Skeletal muscle tissue (tissue), 4 donors: Measurements from ENCODE around the gene PFN3. TPM values are rescaled to one million over a fixed set of nuclear protein-coding genes. Genes with fewer than 3 reads are reported as not detected.

Experiments used
- H3K27ac ChIP-seq: one replicate; pipeline ENCODE4 v1.7.0; 2013; ENCODE audit warnings: mild to moderate bottlenecking, low read depth, low read length, inconsistent platforms
- H3K27me3 ChIP-seq, 3 donors: one replicate each; pipeline ENCODE4 v1.7.0; 2013; ENCODE audit warnings: low read length in 3 of 3; ENCODE audit not compliant: control insufficient read depth in 3 of 3, insufficient read depth in 3 of 3
- H3K36me3 ChIP-seq, 3 donors: one replicate each; pipeline ENCODE4 v1.7.0; 2013; ENCODE audit warnings: low read length in 3 of 3; ENCODE audit not compliant: control insufficient read depth in 3 of 3, insufficient read depth in 3 of 3
- H3K4me1 ChIP-seq, 3 donors: one replicate each; pipeline ENCODE4 v1.7.0; 2013; ENCODE audit warnings: low read length in 3 of 3, mild to moderate bottlenecking in 3 of 3; ENCODE audit not compliant: control insufficient read depth in 3 of 3, insufficient read depth in 3 of 3
- H3K4me3 ChIP-seq, 3 donors: one replicate each; pipeline ENCODE4 v1.7.0; 2013; ENCODE audit warnings: low read length in 3 of 3
- H3K9ac ChIP-seq, 3 donors: one replicate each; pipeline ENCODE4 v1.7.0; 2013; ENCODE audit warnings: low read length in 3 of 3, mild to moderate bottlenecking in 3 of 3, moderate library complexity in 2 of 3, low read depth in 1 of 3
- H3K9me3 ChIP-seq, 3 donors: one replicate each; pipeline ENCODE4 v1.7.0; 2013; ENCODE audit warnings: low read length in 3 of 3; ENCODE audit not compliant: control insufficient read depth in 3 of 3
- total RNA-seq: library from RNA; depleted of rRNA; stranded (reverse); fragments of >200 nt; gene quantifications from one replicate; pipeline ENCODE4 v1.2.3, GENCODE V29; 2014
- donor health status: Osteomylitis.

The PFN3 gene
- total RNA-seq, 1 donor from 2014 or later, result not detected

DNA sequence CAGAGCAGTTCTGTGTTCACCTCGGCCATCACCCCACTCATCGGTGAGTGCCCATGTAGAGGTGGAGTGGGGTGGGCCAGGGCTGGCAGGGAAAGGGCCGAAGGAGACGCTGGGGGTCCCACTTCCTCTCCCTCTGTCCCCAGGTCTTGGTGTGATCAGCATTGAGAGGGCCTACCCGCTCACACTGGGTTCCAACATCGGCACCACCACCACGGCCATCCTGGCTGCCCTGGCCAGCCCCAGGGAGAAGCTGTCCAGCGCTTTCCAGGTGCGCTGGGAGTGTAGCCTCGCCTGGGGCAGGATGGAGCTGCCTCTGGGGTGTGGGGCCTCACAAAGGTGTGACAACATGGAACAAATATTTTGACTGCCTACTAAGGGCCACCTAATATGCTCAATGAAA, 3.7 kb downstream of the PFN3 start:
- no peaks in the 10 kb centered on the region for H3K9me3 ChIP-seq
- peaks cover 2 to 8% (median 4%) of the 10 kb centered on the region in 3 donors for H3K4me1 ChIP-seq
- no peak overlapping the region for H3K27ac ChIP-seq
- no peaks in the 10 kb centered on the region for H3K36me3 ChIP-seq
- no peak overlapping the region for H3K4me3 ChIP-seq
- H3K27me3 ChIP-seq, result peaks cover 44 to 55% (median 45%) of the 10 kb centered on the region in 3 donors
- no peak overlapping the region for H3K9ac ChIP-seq

DNA sequence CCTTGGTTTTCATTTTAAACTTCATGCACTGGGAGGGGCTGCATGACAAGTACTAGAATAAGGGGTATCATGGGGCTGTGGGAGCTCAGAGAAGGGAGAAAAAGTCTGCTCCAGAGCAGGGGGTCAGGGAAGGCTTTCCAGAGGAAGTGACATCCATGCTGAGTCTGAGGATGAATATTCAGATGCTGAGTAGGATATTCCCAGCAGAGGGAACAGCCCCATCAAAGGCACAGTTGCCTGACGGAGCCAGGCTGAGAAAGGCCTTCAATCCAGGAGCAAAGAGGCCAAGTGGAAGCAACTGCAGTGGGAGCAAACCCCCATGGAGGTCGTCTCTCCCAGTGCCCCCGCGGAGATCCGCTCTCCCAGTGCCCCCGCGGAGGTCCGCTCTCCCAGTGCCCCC, 4.4 kb downstream of the PFN3 start:
- no peaks in the 10 kb centered on the region for H3K36me3 ChIP-seq
- H3K9me3 ChIP-seq, result no peaks in the 10 kb centered on the region
- no peak overlapping the region for H3K27ac ChIP-seq
- no peak overlapping the region for H3K9ac ChIP-seq
- no peak overlapping the region for H3K4me3 ChIP-seq
- H3K4me1 ChIP-seq, result peaks cover 2 to 8% (median 4%) of the 10 kb centered on the region in 3 donors
- H3K27me3 ChIP-seq, result peaks cover 37 to 48% (median 40%) of the 10 kb centered on the region in 3 donors

DNA sequence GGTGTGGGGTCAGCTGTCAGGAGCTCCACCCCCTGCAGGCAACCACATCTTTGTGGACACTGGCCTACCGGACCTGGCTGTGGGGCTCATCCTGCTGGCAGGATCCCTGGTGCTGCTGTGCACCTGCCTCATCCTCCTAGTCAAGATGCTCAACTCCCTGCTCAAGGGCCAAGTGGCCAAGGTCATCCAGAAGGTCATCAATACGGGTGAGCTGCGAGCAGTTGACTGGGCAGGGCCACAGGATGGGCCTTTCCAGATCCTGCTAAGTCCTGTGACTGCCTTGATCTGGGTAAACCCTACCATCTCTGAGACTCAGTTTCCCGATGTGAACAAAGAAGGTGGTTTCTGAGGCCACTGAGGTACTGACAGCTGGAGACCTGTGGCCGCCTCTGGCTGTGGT, 6.5 kb downstream of the PFN3 start:
- H3K36me3 ChIP-seq, result no peaks in the 10 kb centered on the region
- H3K9me3 ChIP-seq, result no peaks in the 10 kb centered on the region
- H3K4me1 ChIP-seq, result peaks cover 4 to 11% (median 6%) of the 10 kb centered on the region in 3 donors
- peaks cover 19 to 28% (median 21%) of the 10 kb centered on the region in 3 donors for H3K27me3 ChIP-seq
- no peak overlapping the region for H3K27ac ChIP-seq
- H3K9ac ChIP-seq, result no peak overlapping the region
- H3K4me3 ChIP-seq, result no peak overlapping the region

DNA sequence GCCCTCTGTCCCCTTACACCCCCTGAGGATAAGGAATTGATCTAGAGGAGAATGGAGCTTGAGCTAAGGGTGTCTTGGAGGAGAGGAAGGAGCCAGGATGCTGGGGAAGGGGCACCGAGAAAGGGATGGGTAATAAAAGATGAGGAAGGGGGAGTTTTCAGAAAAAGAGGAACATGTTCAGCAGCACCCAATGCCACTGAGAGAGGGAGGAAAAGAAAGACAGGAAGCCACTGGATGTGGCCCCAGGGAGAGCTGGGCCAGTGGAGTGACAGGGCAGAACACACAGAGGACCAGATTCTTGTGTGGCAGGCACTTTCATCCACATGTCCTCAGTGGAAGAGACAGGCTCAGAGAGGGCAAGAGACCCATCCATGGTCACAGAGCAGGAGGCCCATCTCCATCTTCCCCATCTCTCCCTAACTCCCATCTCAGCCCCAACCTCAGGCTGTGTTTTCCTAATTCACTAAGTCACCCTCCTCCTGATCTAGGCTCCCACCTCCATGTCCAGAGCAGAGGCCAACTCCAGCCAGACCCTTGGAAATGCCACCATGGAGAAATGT, 7.2 kb downstream of the PFN3 start:
- Histone ChIP-seq H3K27ac (no peak overlapping the region), H3K9ac (no peak overlapping the region), H3K36me3 (no peaks in the 10 kb centered on the region), H3K4me3 (no peak overlapping the region), H3K27me3 (peaks cover 16 to 21% (median 16%) of the 10 kb centered on the region in 3 donors), H3K4me1 (peaks cover 4 to 11% (median 9%) of the 10 kb centered on the region in 3 donors), H3K9me3 (no peaks in the 10 kb centered on the region)

DNA sequence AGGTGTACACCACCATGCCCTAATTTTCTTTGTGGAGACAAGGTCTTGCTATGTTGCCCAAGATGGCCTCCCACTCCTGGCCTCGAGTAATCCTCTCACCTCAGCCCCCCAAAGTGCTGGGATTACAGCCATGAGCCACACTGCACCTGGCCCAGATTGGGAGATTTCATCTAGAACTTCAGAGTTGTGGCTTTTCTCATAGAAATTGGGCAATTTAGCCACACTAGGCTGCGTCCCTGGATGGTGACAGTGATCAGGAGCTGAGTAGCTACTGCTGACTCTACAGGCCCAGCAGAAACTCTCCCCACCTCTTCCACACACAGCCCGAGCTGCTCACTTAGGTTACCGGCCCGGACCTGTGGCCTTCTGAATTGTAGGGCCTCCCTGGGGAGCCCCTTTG, 7.7 kb downstream of the PFN3 start:
- no peak overlapping the region for H3K27ac ChIP-seq
- H3K27me3 ChIP-seq, result peaks cover 11 to 16% (median 11%) of the 10 kb centered on the region in 3 donors
- no peak overlapping the region for H3K4me3 ChIP-seq
- no peak overlapping the region for H3K9ac ChIP-seq
- H3K36me3 ChIP-seq, result no peaks in the 10 kb centered on the region
- H3K4me1 ChIP-seq, result peaks cover 4 to 11% (median 9%) of the 10 kb centered on the region in 3 donors
- no peaks in the 10 kb centered on the region for H3K9me3 ChIP-seq

DNA sequence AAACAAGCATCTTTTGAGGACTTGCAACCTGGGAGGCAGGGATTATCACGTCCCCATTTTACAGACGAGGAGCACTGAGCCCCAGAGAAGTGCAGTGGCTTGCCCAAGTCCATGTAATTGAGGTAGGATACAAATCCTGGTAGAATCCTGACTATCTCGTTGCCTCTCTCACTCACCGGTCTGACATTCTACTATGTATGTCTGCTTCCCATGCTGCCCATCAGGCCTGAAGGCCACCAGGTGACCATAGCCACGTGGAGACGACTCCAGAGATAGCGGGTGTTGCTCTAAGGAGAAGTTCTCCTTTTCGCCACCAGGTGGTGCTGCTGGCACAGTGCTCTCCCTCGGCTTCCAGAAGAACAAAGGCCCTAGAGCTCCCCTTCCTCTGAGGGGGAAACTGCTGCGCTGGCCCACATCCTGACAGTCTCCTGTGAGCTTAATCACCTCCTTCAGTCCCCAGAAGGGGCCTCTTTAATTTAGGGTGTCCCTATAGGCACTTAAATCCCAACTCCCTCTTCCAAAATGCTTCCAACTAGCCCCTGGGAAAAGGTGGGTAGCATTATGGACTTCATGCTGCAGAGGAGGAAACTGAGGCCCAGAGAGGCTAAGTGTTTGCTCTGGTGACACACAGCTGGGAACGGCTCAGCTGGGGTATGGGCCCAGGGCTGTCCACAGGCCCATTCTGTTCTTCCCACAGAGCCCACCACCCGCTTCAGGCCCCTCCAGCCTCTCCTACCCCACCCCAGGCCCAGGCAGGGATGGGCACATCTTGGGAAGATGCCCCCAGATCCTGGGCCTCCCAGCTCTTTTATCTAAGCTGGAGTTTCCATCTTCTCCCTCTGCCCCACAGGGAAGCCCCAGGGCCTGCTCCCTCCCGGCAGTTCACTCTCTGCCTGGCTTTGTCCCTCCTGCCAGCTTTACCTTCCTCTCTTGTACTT, 9.8 kb downstream of the PFN3 start:
- Histone ChIP-seq H3K27ac (no peak overlapping the region), H3K9me3 (no peaks in the 10 kb centered on the region), H3K9ac (peak overlapping the region in 1 of 3 donors; percentile 8), H3K4me1 (peaks cover 4 to 11% (median 9%) of the 10 kb centered on the region in 3 donors), H3K27me3 (peaks cover 0 to 6% (median 0%) of the 10 kb centered on the region in 3 donors), H3K4me3 (no peak overlapping the region), H3K36me3 (no peaks in the 10 kb centered on the region)

DNA sequence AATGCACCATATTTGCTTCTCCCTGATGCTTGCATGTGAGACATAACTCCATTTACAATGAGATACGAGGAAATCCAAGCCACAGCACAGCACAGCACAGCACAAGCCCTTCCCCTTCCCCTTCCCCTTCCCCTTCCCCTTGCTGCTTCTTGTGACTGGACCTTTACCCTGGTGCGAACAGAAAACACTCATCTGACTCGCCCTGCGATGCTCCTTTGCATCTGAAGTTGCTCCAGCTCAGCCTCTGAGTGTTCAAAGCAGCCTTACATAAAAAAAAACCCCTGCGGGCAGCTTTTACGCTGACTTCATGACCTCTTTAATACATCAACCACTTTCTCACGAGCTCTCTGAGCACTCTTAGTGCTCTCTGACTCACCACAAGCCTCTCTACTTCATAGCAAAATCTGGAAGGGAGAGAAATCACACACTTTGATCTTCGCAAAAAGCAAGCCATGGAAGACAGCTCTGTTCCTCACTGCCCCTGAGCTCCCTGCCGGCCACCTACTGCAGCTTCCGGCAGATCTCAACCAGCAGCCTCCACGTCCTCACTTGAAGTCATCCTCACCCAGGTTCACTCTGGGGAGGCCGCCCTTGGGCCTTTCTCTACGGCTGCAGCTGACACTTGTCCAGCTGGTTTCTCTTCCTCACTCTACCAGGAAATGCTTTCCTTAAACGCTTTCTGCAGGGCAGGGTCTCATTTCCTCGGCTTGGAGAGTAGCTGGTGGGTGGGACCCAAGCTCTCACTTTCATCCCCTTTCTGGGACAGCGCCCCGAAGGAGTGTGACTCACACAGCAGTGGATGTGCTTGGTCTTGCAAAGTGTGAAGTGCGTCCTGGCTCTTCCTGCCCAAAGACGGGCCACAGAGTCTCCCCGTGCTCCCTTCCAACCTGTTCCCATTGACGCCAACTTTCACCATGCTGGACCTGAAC, 11.0 kb downstream of the PFN3 start:
- Histone ChIP-seq H3K4me1 (peaks cover 4 to 11% (median 9%) of the 10 kb centered on the region in 3 donors), H3K4me3 (no peak overlapping the region), H3K9me3 (no peaks in the 10 kb centered on the region), H3K27me3 (peaks cover 0 to 6% (median 2%) of the 10 kb centered on the region in 3 donors), H3K27ac (no peak overlapping the region), H3K9ac (peak overlapping the region in 1 of 3 donors; percentile 8), H3K36me3 (no peaks in the 10 kb centered on the region)

DNA sequence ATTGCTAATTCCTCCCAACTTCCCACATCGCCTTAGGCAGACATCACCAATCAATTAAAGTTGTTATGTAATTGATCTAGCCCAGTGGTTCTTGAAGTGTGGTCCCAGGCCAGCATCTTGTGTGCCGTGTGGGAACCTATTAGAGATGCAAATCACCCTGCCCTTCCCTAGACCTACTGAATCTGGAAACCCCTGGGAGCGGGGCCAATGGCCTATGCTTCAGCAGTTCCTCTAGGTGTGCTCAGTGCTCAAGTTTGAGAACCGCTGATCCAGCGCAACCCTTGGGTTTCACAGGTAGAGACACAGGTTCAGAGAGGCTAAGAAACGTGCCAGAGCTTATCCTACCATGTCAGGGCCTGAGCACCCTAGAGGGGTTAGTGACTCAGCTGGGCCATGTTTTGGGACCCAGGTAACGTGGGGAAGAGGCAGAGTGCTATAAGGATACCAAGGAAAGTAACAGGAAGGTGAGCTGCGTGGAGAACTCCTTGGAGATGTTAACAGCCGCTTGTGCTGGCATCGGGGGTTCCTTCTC, 11.9 kb downstream of the PFN3 start:
- Histone ChIP-seq H3K4me1 (peaks cover 4 to 11% (median 9%) of the 10 kb centered on the region in 3 donors), H3K27me3 (peaks cover 0 to 9% (median 8%) of the 10 kb centered on the region in 3 donors), H3K9me3 (no peaks in the 10 kb centered on the region), H3K27ac (no peak overlapping the region), H3K36me3 (no peaks in the 10 kb centered on the region), H3K9ac (no peak overlapping the region), H3K4me3 (no peak overlapping the region)

DNA sequence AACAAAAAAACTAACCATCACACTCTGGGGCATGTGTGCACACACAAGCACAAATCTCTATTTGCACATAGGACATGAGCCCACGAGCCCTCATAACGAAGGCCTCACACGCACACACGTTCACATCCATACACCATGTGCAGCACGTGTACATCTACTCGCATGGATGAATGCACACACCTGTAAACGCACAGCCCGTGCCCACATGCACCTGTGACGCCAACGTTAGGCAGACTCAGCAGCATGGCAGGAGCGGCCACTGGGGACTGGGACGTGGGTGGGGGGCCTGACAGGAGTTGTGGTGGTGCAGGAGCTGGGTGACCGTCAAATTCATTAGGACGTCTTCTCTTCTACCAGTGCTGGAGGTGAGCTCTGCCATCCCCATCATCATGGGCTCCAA, 13.1 kb downstream of the PFN3 start:
- H3K27me3 ChIP-seq, result peaks cover 0 to 17% (median 9%) of the 10 kb centered on the region in 3 donors
- H3K36me3 ChIP-seq, result no peaks in the 10 kb centered on the region
- no peak overlapping the region for H3K4me3 ChIP-seq
- no peaks in the 10 kb centered on the region for H3K9me3 ChIP-seq
- H3K9ac ChIP-seq, result no peak overlapping the region
- H3K4me1 ChIP-seq, result peaks cover 4 to 11% (median 10%) of the 10 kb centered on the region in 3 donors
- H3K27ac ChIP-seq, result no peak overlapping the region
